ENCODE data around the gene MGLL. TPM values are rescaled to one million over a fixed set of nuclear protein-coding genes. Genes with fewer than 3 reads are reported as not detected.

Gene MGLL
- total RNA-seq, 2 experiments from 2014 or later: 0.28 to 0.38 TPM

- no peak overlapping the region for H3K27ac ChIP-seq (ENCODE audit: low read depth in 1 of 2, low read length in 2 of 2)
- ChIA-PET CTCF (no interaction called here), POLR2A (no interaction called here)
- H3K4me3 ChIP-seq (ENCODE audit: low read length): no peak overlapping the region
- no peak for DNase-seq
- Mint-ChIP-seq H3K9me3 (no peaks in the 10 kb centered on the region), H3K4me3 (no peak overlapping the region), H3K4me1 (ENCODE audit: low read depth) (peaks cover 8% of the 10 kb centered on the region), H3K27ac (no peak overlapping the region), H3K27me3 (peaks cover 9% of the 10 kb centered on the region), H3K36me3 (ENCODE audit: low read depth) (no peaks in the 10 kb centered on the region)
- ATAC-seq (ENCODE audit: poor library complexity): no peak
- no peaks in the 10 kb centered on the region for H3K9me3 ChIP-seq (ENCODE audit: control insufficient read depth in 1 of 2, insufficient read depth in 1 of 2, low read length in 2 of 2)
- H3K27me3 ChIP-seq (ENCODE audit: control insufficient read depth in 1 of 2, insufficient read depth in 2 of 2, low read length in 2 of 2): peaks cover 0 to 3% of the 10 kb centered on the region in 2 experiments
- H3K36me3 ChIP-seq (ENCODE audit: insufficient read depth, low read length): no peaks in the 10 kb centered on the region
- intact Hi-C loops (cut with DNase I, micrococcal nuclease): no loop called here
- no peaks in the 10 kb centered on the region for H3K4me1 ChIP-seq (ENCODE audit: insufficient read depth, low read length)
- TF ChIP-seq CTCF (IDR thresholded peaks at IDR 0.05): no peak
Observed at GRCh38 chr3:127760791-127761440, 61.4 kb downstream of the MGLL start.

- Mint-ChIP-seq H3K27ac (no peak overlapping the region), H3K27me3 (peaks cover 8% of the 10 kb centered on the region), H3K9me3 (no peaks in the 10 kb centered on the region), H3K4me3 (no peak overlapping the region), H3K4me1 (ENCODE audit: low read depth) (peaks cover 8% of the 10 kb centered on the region), H3K36me3 (ENCODE audit: low read depth) (no peaks in the 10 kb centered on the region)
- ChIA-PET CTCF (no interaction called here), POLR2A (interaction anchor here (0.6 kb wide), 1 partner anchor 33 kb away, joined by 3 read pairs; no protein-coding TSS in a partner anchor)
- DNase-seq: no peak
- no peak for ATAC-seq (ENCODE audit: poor library complexity)
- no peak for TF ChIP-seq CTCF (IDR thresholded peaks at IDR 0.05)
- Histone ChIP-seq H3K27me3 (ENCODE audit: control insufficient read depth in 1 of 2, insufficient read depth in 2 of 2, low read length in 2 of 2) (peaks cover 0 to 3% of the 10 kb centered on the region in 2 experiments), H3K36me3 (ENCODE audit: insufficient read depth, low read length) (no peaks in the 10 kb centered on the region), H3K4me3 (ENCODE audit: low read length) (no peak overlapping the region), H3K4me1 (ENCODE audit: insufficient read depth, low read length) (no peaks in the 10 kb centered on the region), H3K27ac (ENCODE audit: low read depth in 1 of 2, low read length in 2 of 2) (no peak overlapping the region), H3K9me3 (ENCODE audit: control insufficient read depth in 1 of 2, insufficient read depth in 1 of 2, low read length in 2 of 2) (no peaks in the 10 kb centered on the region)
- intact Hi-C loops (cut with DNase I, micrococcal nuclease): no loop called here
Observed at GRCh38 chr3:127760361-127760760, 62.0 kb downstream of the MGLL start.

DNA sequence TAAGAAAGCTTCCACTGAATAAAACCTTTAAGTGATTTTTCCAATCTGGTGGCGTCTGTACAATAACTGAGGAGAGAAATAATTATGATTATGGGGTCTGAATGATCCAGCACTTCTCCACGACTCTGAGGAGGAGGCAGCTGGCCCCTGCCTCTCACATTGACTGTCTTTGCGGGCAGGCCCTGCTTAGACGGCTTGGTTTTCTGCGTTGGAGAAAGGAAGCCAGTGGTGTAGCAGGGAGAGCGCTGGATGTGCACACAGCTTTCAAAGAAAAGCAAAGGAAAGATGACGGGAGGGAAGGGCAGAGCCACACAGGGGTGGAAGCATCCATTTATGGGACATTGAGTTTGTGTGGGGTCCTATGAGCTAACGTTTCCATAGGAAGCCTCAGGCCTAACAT is 62.5 kb downstream of the MGLL start:
- no peaks in the 10 kb centered on the region for H3K9me3 ChIP-seq (ENCODE audit: control insufficient read depth in 1 of 2, insufficient read depth in 1 of 2, low read length in 2 of 2)
- ChIA-PET POLR2A (interaction anchor here (0.6 kb wide), 1 partner anchor 33 kb away, joined by 3 read pairs; no protein-coding TSS in a partner anchor), CTCF (no interaction called here)
- no peak for TF ChIP-seq CTCF (IDR thresholded peaks at IDR 0.05)
- H3K36me3 Mint-ChIP-seq (ENCODE audit: low read depth): no peaks in the 10 kb centered on the region
- DNase-seq (no peak), ATAC-seq (ENCODE audit: poor library complexity) (no peak)
- H3K36me3 ChIP-seq (ENCODE audit: insufficient read depth, low read length): no peaks in the 10 kb centered on the region
- H3K4me1 ChIP-seq (ENCODE audit: insufficient read depth, low read length): peaks cover 2% of the 10 kb centered on the region
- no peak overlapping the region for H3K27ac Mint-ChIP-seq
- peaks cover 0 to 3% of the 10 kb centered on the region in 2 experiments for H3K27me3 ChIP-seq (ENCODE audit: control insufficient read depth in 1 of 2, insufficient read depth in 2 of 2, low read length in 2 of 2)
- no peak overlapping the region for H3K4me3 ChIP-seq (ENCODE audit: low read length)
- H3K4me3 Mint-ChIP-seq: no peak overlapping the region
- H3K27ac ChIP-seq (ENCODE audit: low read depth in 1 of 2, low read length in 2 of 2): no peak overlapping the region
- H3K9me3 Mint-ChIP-seq: no peaks in the 10 kb centered on the region
- intact Hi-C loops (cut with DNase I, micrococcal nuclease): no loop called here
- peaks cover 13% of the 10 kb centered on the region for H3K4me1 Mint-ChIP-seq (ENCODE audit: low read depth)
- peaks cover 8% of the 10 kb centered on the region for H3K27me3 Mint-ChIP-seq

Measured in CD4-positive, alpha-beta T cell (primary cell).